ENCODE measurements around the gene RPL34. TPM values are rescaled to one million over a fixed set of nuclear protein-coding genes. Genes with fewer than 3 reads are reported as not detected.

RPL34 gene
- total RNA-seq, 5 donors from 2014 or later (not counting 1 experiment from before 2014, with no cell fraction given), result 2,434 to 3,142 (median 2,791) TPM

- Histone ChIP-seq H3K27ac (ENCODE audit: low read length) (peak overlapping the region; percentile 91), H3K9me3 (no peaks in the 10 kb centered on the region), H3K4me3 (ENCODE audit: control insufficient read depth in 1 of 2, extremely low read depth in 1 of 2, low read length in 1 of 2) (peak overlapping the region; percentile 82 to 100), H3K36me3 (ENCODE audit: control insufficient read depth in 2 of 2, extremely low read depth in 1 of 2, insufficient read depth in 1 of 2, low read length in 1 of 2) (peaks cover 0 to 43% of the 10 kb centered on the region in 2 donors), H3K27me3 (replicated peaks in 1 of 2; ENCODE audit: control insufficient read depth in 2 of 2, extremely low read depth in 1 of 2, insufficient read depth in 2 of 2, low read length in 1 of 2) (no peaks in the 10 kb centered on the region), H3K4me1 (ENCODE audit: control insufficient read depth in 1 of 2, extremely low read depth in 1 of 2, insufficient read depth in 2 of 2, low read length in 2 of 2) (peaks cover 29% of the 10 kb centered on the region in 2 experiments)
- peaks cover 37% of the 10 kb centered on the region for H3K36me3 Mint-ChIP-seq
- no peaks in the 10 kb centered on the region for H3K9me3 Mint-ChIP-seq
- H3K27ac Mint-ChIP-seq, result peak overlapping the region; percentile 94 to 96
- peaks cover 49 to 63% (median 61%) of the 10 kb centered on the region in 3 donors for H3K4me1 Mint-ChIP-seq
- WGBS (ENCODE audit: insufficient coverage), result 10% methylated on average over 14 of the region's 23 CpGs
- ChIA-PET CTCF (interaction anchor here in 1 of 2 donors (1.9 kb wide), 1 partner anchor 27 kb away, joined by 9 read pairs; no protein-coding TSS in a partner anchor), POLR2A (interaction anchor here (0.6 to 2.1 kb wide), 5 partner anchors 10 to 546 kb away, joined by 3 to 11 read pairs (median 3); partner anchors contain the start of gene OSTC (in 1 of the 2))
- ATAC-seq (replicated peaks in 1 of 4), result peak in 3 of 4 experiments; percentile 1 to 6 (median 3)
- no peaks in the 10 kb centered on the region for H3K27me3 Mint-ChIP-seq
- peak overlapping the region; percentile 95 for H3K4me3 Mint-ChIP-seq
- peak in 2 of 35 experiments; percentile 4 to 18 for DNase-seq
These were observed 843 bp downstream of the RPL34 start for GRCh38 chr4:108620933-108621905.

GRCh38 chr4:108622022-108622421 is 1.6 kb downstream of the RPL34 start:
- DNase-seq (peak in 1 of 35 experiments; percentile 13), ATAC-seq (replicated peaks in 1 of 4) (no peak)
- peaks cover 0 to 49% of the 10 kb centered on the region in 2 donors for H3K36me3 ChIP-seq (ENCODE audit: control insufficient read depth in 2 of 2, extremely low read depth in 1 of 2, insufficient read depth in 1 of 2, low read length in 1 of 2)
- H3K9me3 ChIP-seq, result no peaks in the 10 kb centered on the region
- POLR2A ChIA-PET, result interaction anchor here in 1 of 2 donors (1.6 to 1.8 kb wide), 2 partner anchors 9 to 26 kb away, joined by 3 to 11 read pairs; no protein-coding TSS in a partner anchor
- CTCF ChIA-PET, result no interaction called here
- 25% methylated on average over 1 of the region's 4 CpGs for WGBS (ENCODE audit: insufficient coverage)
- H3K4me3 Mint-ChIP-seq, result peak overlapping the region; percentile 95
- no peaks in the 10 kb centered on the region for H3K27me3 ChIP-seq (replicated peaks in 1 of 2; ENCODE audit: control insufficient read depth in 2 of 2, extremely low read depth in 1 of 2, insufficient read depth in 2 of 2, low read length in 1 of 2)
- no peak overlapping the region for H3K4me3 ChIP-seq (ENCODE audit: control insufficient read depth in 1 of 2, extremely low read depth in 1 of 2, low read length in 1 of 2)
- peak overlapping the region; percentile 91 for H3K27ac ChIP-seq (ENCODE audit: low read length)
- peaks cover 49 to 59% (median 59%) of the 10 kb centered on the region in 3 donors for H3K4me1 Mint-ChIP-seq
- no peaks in the 10 kb centered on the region for H3K27me3 Mint-ChIP-seq
- H3K27ac Mint-ChIP-seq, result peak overlapping the region in 1 of 2 donors; percentile 55
- peaks cover 33% of the 10 kb centered on the region for H3K36me3 Mint-ChIP-seq
- H3K9me3 Mint-ChIP-seq, result no peaks in the 10 kb centered on the region
- H3K4me1 ChIP-seq (ENCODE audit: control insufficient read depth in 1 of 2, extremely low read depth in 1 of 2, insufficient read depth in 2 of 2, low read length in 2 of 2), result peaks cover 29% of the 10 kb centered on the region in 2 experiments

- Histone ChIP-seq H3K27me3 (replicated peaks in 1 of 2; ENCODE audit: control insufficient read depth in 2 of 2, extremely low read depth in 1 of 2, insufficient read depth in 2 of 2, low read length in 1 of 2) (no peaks in the 10 kb centered on the region), H3K4me1 (ENCODE audit: control insufficient read depth in 1 of 2, extremely low read depth in 1 of 2, insufficient read depth in 2 of 2, low read length in 2 of 2) (peaks cover 29% of the 10 kb centered on the region in 2 experiments), H3K4me3 (ENCODE audit: control insufficient read depth in 1 of 2, extremely low read depth in 1 of 2, low read length in 1 of 2) (no peak overlapping the region), H3K36me3 (ENCODE audit: control insufficient read depth in 2 of 2, extremely low read depth in 1 of 2, insufficient read depth in 1 of 2, low read length in 1 of 2) (peaks cover 0 to 57% of the 10 kb centered on the region in 2 donors), H3K9me3 (no peaks in the 10 kb centered on the region), H3K27ac (ENCODE audit: low read length) (peak overlapping the region; percentile 91)
- Mint-ChIP-seq H3K4me3 (peak overlapping the region in 2 of 3 donors; percentile 33 to 95), H3K4me1 (peaks cover 49 to 59% (median 59%) of the 10 kb centered on the region in 3 donors), H3K36me3 (peaks cover 32% of the 10 kb centered on the region), H3K27ac (peak overlapping the region; percentile 2 to 6), H3K27me3 (no peaks in the 10 kb centered on the region), H3K9me3 (no peaks in the 10 kb centered on the region)
- 93% methylated on average over 5 of the region's 5 CpGs for WGBS (ENCODE audit: insufficient coverage)
- ChIA-PET CTCF (interaction anchor here in 1 of 2 donors (0.6 kb wide), 1 partner anchor 48 kb away, joined by 3 read pairs; no protein-coding TSS in a partner anchor), POLR2A (interaction anchor here in 1 of 2 donors (0.6 kb wide), 1 partner anchor 11 kb away, joined by 4 read pairs; no protein-coding TSS in a partner anchor)
- DNase-seq (no peak), ATAC-seq (replicated peaks in 1 of 4) (no peak)
These were observed 2.5 kb downstream of the RPL34 start for GRCh38 chr4:108622828-108623227.

GRCh38 chr4:108624263-108625056 is 4.1 kb downstream of the RPL34 start:
- H3K9me3 Mint-ChIP-seq, result no peaks in the 10 kb centered on the region
- ChIA-PET POLR2A (interaction anchor here (0.6 to 1.3 kb wide), 3 partner anchors 11 to 176 kb away, joined by 3 to 4 read pairs (median 4); no protein-coding TSS in a partner anchor), CTCF (interaction anchor here in 1 of 2 donors (1.4 kb wide), 1 partner anchor 26 kb away, joined by 3 read pairs; the partner anchor contains the start of gene OSTC)
- Histone ChIP-seq H3K4me3 (ENCODE audit: control insufficient read depth in 1 of 2, extremely low read depth in 1 of 2, low read length in 1 of 2) (no peak overlapping the region), H3K9me3 (no peaks in the 10 kb centered on the region), H3K36me3 (ENCODE audit: control insufficient read depth in 2 of 2, extremely low read depth in 1 of 2, insufficient read depth in 1 of 2, low read length in 1 of 2) (peaks cover 0 to 71% of the 10 kb centered on the region in 2 donors), H3K27me3 (replicated peaks in 1 of 2; ENCODE audit: control insufficient read depth in 2 of 2, extremely low read depth in 1 of 2, insufficient read depth in 2 of 2, low read length in 1 of 2) (no peaks in the 10 kb centered on the region), H3K4me1 (ENCODE audit: control insufficient read depth in 1 of 2, extremely low read depth in 1 of 2, insufficient read depth in 2 of 2, low read length in 2 of 2) (peaks cover 18 to 20% of the 10 kb centered on the region in 2 experiments), H3K27ac (ENCODE audit: low read length) (no peak overlapping the region)
- H3K4me1 Mint-ChIP-seq, result peaks cover 39 to 52% (median 49%) of the 10 kb centered on the region in 3 donors
- DNase-seq (no peak), ATAC-seq (replicated peaks in 1 of 4) (no peak)
- H3K36me3 Mint-ChIP-seq, result peaks cover 36% of the 10 kb centered on the region
- H3K4me3 Mint-ChIP-seq, result no peak overlapping the region
- no CpG with 5 or more reads among the region's 2 CpGs for WGBS (ENCODE audit: insufficient coverage)
- H3K27me3 Mint-ChIP-seq, result no peaks in the 10 kb centered on the region
- peak overlapping the region in 1 of 2 donors; percentile 29 for H3K27ac Mint-ChIP-seq

GRCh38 chr4:108626056-108626455 is 5.7 kb downstream of the RPL34 start:
- POLR2A ChIA-PET, result no interaction called here
- H3K27me3 Mint-ChIP-seq, result no peaks in the 10 kb centered on the region
- no peak for ATAC-seq (replicated peaks in 1 of 4)
- CTCF ChIA-PET, result no interaction called here
- no peak overlapping the region for H3K27ac ChIP-seq (ENCODE audit: low read length)
- H3K4me3 ChIP-seq (ENCODE audit: control insufficient read depth in 1 of 2, extremely low read depth in 1 of 2, low read length in 1 of 2), result no peak overlapping the region
- WGBS (ENCODE audit: insufficient coverage), result 100% methylated on average over 1 of the region's 1 CpG
- DNase-seq, result no peak
- H3K27ac Mint-ChIP-seq, result no peak overlapping the region
- H3K4me1 Mint-ChIP-seq, result peaks cover 25 to 39% (median 37%) of the 10 kb centered on the region in 3 donors
- H3K9me3 ChIP-seq, result no peaks in the 10 kb centered on the region
- H3K36me3 ChIP-seq (ENCODE audit: control insufficient read depth in 2 of 2, extremely low read depth in 1 of 2, insufficient read depth in 1 of 2, low read length in 1 of 2), result peaks cover 0 to 87% of the 10 kb centered on the region in 2 donors
- no peaks in the 10 kb centered on the region for H3K9me3 Mint-ChIP-seq
- no peak overlapping the region for H3K4me3 Mint-ChIP-seq
- H3K36me3 Mint-ChIP-seq, result peaks cover 45% of the 10 kb centered on the region
- no peaks in the 10 kb centered on the region for H3K27me3 ChIP-seq (replicated peaks in 1 of 2; ENCODE audit: control insufficient read depth in 2 of 2, extremely low read depth in 1 of 2, insufficient read depth in 2 of 2, low read length in 1 of 2)
- H3K4me1 ChIP-seq (ENCODE audit: control insufficient read depth in 1 of 2, extremely low read depth in 1 of 2, insufficient read depth in 2 of 2, low read length in 2 of 2), result peaks cover 13 to 15% of the 10 kb centered on the region in 2 experiments

Measured in T-cell (primary cell).